Colonic mucosa (tissue), 4 donors: ENCODE data around the gene SPDYE1. TPM values are rescaled to one million over a fixed set of nuclear protein-coding genes. Genes with fewer than 3 reads are reported as not detected.
"Not testable (repeated sequence)": the region's sequence is repeated elsewhere in the genome, so short reads cannot be mapped to it uniquely, and the experiment has no call there.

Source experiments
- DNase-seq: peaks from one replicate; pipeline ENCODE4 v3.0.0-alpha.2; 2020
- H3K27ac ChIP-seq: fragments of 200-600 bp; one replicate; pipeline ENCODE4 v1.8.0; 2021
- H3K27me3 ChIP-seq: fragments of 200-600 bp; one replicate; pipeline ENCODE4 v1.8.0; 2021
- H3K36me3 ChIP-seq: fragments of 200-600 bp; one replicate; pipeline ENCODE4 v1.8.0; 2021
- H3K4me1 ChIP-seq: fragments of 200-600 bp; one replicate; pipeline ENCODE4 v1.8.0; 2021; ENCODE audit warnings: mild to moderate bottlenecking
- H3K4me3 ChIP-seq: fragments of 200-600 bp; one replicate; pipeline ENCODE4 v1.8.0; 2021
- H3K9ac ChIP-seq, 2 donors: one replicate each; pipeline ENCODE4 v1.7.0; 2013; ENCODE audit warnings: control low read depth in 2 of 2, low read depth in 2 of 2, low read length in 2 of 2
- H3K9me3 ChIP-seq: fragments of 200-600 bp; one replicate; pipeline ENCODE4 v1.8.0; 2021
- intact Hi-C: fragments of 100-400 bp; cut with DNase I; formaldehyde crosslinking; loops from one replicate; pipeline ENCODE4 v1.14.1; 2022
- total RNA-seq, 2 donors: library from RNA; stranded (reverse); fragmentation: NEBNext Ultra II Directional in 1 of 2; extraction: Animal tissue kit (Norgen Biotek cat#: 25700) in 1 of 2; gene quantifications; one replicate each; pipeline ENCODE4 v1.2.1, GENCODE V29; 2021
- TF ChIP-seq, protein P1 (sequence below): fragments of 200-600 bp; IDR thresholded peaks from one replicate; pipeline ENCODE4 v1.8.0; 2022; ENCODE audit warnings: antibody characterized with exemption, mild to moderate bottlenecking
- donor health status: healthy.
- donor health status: DM: no; HTN: no; CAD: no.
- donor health status: DM: no; HTN: no; CAD: no.

Gene SPDYE1
- total RNA-seq, 2 donors from 2014 or later, result not detected

DNA sequence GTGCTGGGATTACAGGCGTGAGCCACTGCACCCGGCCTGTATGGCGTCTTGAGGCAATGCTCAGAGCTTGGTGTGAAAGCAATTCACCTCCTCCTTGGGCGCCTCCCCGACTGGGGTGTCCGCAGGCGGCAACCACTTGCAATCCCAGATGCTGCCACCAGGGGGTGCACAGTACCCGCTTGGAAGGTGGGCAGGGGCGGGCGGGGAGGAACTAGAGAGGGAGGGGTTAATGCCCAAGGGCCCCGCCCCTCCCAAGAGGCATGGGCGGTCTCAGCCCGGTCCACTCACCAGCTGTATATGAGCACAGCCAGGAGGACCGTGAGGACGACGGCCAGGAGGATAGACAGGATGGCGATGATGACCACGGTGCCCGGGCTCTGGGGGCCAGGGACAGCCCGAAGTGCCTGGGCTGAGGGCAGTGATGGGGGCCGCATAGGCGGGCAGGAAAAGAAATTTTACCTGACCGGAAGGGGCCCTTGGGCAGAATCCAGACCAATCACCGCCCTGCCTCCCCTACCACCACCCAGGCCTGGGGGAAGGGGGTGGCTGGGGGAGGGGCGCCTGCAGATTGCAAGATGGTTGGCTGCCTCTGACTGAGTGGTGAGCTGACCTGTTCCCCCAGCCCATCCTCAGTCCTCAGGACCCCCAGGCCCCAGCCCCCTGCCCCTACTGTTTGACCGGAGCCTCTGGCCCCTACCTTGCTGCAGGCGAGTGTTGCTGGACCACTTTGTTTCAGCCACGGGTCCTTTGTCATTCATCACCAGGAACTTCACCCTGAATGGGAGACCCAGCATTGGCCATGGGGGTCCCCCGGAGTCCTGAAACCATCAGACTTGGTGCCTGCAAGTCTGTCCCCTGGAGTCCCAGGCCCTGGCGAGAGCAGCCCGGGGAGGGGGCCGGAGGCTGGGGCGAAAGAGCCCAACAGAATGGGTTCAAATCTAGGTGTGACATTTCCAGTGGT, 11.5 kb upstream of the SPDYE1 start:
- H3K36me3 ChIP-seq, H3K9ac ChIP-seq, H3K4me3 ChIP-seq, H3K9me3 ChIP-seq, intact Hi-C loops, H3K4me1 ChIP-seq, H3K27me3 ChIP-seq, H3K27ac ChIP-seq: not testable (repeated sequence)
- TF ChIP-seq, protein P1, sequence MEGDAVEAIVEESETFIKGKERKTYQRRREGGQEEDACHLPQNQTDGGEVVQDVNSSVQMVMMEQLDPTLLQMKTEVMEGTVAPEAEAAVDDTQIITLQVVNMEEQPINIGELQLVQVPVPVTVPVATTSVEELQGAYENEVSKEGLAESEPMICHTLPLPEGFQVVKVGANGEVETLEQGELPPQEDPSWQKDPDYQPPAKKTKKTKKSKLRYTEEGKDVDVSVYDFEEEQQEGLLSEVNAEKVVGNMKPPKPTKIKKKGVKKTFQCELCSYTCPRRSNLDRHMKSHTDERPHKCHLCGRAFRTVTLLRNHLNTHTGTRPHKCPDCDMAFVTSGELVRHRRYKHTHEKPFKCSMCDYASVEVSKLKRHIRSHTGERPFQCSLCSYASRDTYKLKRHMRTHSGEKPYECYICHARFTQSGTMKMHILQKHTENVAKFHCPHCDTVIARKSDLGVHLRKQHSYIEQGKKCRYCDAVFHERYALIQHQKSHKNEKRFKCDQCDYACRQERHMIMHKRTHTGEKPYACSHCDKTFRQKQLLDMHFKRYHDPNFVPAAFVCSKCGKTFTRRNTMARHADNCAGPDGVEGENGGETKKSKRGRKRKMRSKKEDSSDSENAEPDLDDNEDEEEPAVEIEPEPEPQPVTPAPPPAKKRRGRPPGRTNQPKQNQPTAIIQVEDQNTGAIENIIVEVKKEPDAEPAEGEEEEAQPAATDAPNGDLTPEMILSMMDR, result peak; percentile 34
- DNase-seq, result peak; percentile 32

DNA sequence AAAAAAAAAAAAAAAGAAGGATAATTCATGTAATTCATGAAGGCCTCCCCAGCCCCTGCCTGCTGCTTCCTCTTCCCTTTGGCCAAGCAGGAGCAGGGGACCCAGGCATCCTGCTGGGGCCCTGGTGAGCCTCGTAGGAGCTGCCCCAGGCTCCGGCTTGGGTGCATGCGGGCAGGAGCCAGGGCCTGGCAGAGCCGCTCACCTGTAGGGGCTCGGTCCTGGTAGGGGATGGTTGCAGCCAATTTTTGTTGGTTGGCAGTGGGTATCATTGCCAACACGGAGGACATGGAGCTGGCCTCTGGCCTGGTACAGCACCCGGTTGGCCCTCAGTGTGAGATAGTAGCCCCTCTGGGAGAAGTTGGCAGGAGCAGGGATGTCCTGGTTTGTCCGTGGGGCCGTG, 10.2 kb upstream of the SPDYE1 start:
- H3K9me3 ChIP-seq, H3K4me1 ChIP-seq, H3K27me3 ChIP-seq, H3K27ac ChIP-seq, intact Hi-C loops, H3K9ac ChIP-seq, DNase-seq, H3K36me3 ChIP-seq, H3K4me3 ChIP-seq: not testable (repeated sequence)

DNA sequence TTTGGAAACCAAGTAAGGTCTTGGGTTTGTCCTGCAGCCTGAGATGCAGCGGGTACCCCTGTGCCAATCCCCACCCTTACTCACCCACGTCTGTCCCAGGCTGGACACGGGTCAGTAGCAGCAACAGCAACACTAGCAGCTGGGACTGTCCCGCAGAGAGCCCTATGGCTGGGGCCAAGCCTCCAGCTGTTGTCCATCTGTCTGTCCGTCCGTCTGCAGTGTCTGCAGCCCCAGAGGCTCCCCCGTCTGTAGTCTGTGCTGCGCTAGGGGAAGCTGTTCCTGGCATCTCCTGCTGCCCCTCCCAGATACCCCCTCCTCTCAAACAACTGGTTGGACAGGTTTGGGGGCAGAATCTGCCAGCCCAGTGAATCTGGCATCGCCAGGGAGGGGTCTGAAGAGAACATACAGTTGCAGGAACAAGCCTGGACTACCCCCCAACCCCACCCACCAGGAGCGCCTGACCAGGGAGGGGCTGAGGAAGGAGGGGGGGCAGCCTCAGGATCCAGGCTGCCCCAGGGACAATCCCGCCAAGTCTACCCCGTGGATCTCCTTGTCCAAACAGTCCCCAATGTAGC, 7.6 kb upstream of the SPDYE1 start:
- H3K27me3 ChIP-seq, DNase-seq, H3K9me3 ChIP-seq, intact Hi-C loops, H3K36me3 ChIP-seq, H3K9ac ChIP-seq, H3K27ac ChIP-seq, H3K4me1 ChIP-seq, H3K4me3 ChIP-seq: not testable (repeated sequence)

DNA sequence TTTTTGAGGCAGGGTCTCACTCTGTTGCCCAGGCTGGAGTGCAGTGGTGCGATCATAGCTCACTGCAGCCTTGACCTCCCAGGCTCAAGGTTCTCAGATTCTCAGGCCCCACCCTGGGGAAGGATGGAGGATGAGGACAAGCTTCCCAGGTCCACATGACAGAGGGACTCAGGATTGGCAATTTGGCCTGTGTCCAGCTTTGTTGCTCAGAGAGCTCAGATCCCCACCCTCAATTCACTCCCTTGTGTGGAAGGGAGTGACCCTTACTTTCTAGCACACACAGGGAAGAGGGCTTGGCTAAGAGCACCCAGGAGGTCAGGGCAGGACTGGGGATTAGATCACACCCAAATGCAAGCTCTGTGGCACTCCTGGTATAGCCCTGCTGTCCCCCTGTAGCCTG, 6.9 kb upstream of the SPDYE1 start:
- H3K4me1 ChIP-seq, H3K4me3 ChIP-seq, H3K27me3 ChIP-seq, H3K9me3 ChIP-seq, H3K9ac ChIP-seq, H3K36me3 ChIP-seq, H3K27ac ChIP-seq, DNase-seq, intact Hi-C loops: not testable (repeated sequence)

DNA sequence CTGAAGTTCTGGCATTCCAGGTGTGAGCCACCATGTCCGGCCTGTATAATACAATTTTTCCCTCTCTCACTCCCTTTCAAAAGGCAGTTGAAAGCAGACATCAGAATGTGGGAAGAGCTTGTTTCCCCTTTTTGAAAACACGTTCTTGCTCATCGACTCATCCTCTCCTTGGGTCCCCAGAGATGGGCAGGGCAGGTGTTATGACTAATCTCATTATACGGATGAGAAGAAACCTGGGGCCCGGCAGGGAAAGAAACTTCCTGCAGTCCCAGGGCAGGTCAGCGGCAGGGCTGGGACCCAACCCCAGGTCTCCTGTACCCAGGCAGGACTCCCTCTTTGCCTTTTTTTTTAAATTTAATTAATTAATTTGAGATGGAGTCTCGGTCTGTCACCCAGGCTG, 4.8 kb upstream of the SPDYE1 start:
- H3K27ac ChIP-seq, DNase-seq, H3K27me3 ChIP-seq, H3K36me3 ChIP-seq, intact Hi-C loops, H3K9ac ChIP-seq, H3K4me3 ChIP-seq, H3K9me3 ChIP-seq, H3K4me1 ChIP-seq: not testable (repeated sequence)

DNA sequence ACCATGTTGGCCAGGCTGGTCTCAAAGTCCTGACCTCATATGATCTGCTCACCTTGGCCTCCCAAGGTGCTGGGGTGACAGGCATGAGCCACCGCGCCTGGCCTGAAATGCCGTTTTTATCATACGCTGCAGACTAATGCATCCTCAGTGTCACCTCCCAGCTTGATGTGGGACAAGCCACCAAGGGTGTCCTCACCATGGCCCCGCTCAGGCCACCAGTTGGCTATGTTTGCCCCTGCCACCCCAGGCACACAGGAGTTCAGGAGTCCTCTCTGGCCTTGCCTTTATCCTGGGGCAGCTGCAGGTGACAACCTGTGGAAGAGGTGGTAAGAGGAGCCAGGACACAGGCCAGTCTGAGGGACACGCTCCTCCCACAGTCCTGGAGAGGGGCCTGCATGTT, 3.0 kb upstream of the SPDYE1 start:
- H3K4me3 ChIP-seq, H3K9ac ChIP-seq, H3K36me3 ChIP-seq, H3K4me1 ChIP-seq, DNase-seq, H3K27me3 ChIP-seq, H3K9me3 ChIP-seq, H3K27ac ChIP-seq, intact Hi-C loops: not testable (repeated sequence)

DNA sequence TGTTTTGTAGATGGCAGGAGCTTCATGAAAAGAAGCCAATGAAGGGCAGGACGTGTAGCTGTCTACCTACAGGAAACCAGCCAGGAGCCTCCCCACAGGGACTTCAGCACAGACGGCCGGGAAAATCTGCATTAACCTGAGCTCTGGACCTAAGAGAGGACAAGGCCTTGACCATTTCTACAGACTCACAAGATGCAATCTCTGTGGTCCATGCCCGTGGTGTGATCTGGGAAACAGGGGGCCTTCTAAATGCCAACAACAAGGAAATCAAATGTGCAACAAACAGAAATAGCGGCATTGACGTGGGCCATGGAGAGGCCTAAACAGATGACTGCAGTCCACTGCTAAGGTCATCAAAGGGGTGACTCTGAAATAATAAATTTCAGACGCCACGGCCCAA, 14.4 kb downstream of the SPDYE1 start:
- H3K27ac ChIP-seq, DNase-seq, intact Hi-C loops, H3K36me3 ChIP-seq, H3K4me1 ChIP-seq, H3K27me3 ChIP-seq, H3K9ac ChIP-seq, H3K4me3 ChIP-seq, H3K9me3 ChIP-seq: not testable (repeated sequence)

DNA sequence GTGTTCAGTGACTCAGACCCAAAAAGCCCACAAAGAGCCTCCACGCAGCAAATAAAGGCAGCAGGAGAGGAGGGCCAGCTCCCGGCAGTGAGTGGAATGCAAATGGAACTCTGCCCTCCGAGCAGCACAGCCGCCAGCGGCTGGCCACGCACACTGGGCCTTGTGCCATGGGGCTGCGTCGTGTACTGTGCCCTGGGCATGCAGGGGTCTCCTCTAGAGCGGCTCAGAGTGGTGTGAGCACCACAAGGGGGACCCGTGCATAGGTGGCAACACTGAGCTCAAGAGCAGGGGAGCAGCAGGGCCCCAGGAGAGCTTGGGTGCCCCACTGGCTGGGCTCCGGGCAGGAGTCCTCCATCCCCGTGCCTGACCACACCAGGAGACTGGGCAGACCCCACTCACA, 17.4 kb downstream of the SPDYE1 start:
- DNase-seq, H3K27me3 ChIP-seq, H3K4me3 ChIP-seq, H3K36me3 ChIP-seq, H3K9ac ChIP-seq, intact Hi-C loops, H3K9me3 ChIP-seq, H3K27ac ChIP-seq, H3K4me1 ChIP-seq: not testable (repeated sequence)
